Measurements from ENCODE around the gene CPLANE1. TPM values are rescaled to one million over a fixed set of nuclear protein-coding genes. Genes with fewer than 3 reads are reported as not detected.

Gene CPLANE1
- total and polyA plus RNA-seq, 9 of the 15 experiments (the other 6 are each of a cell fraction or from before 2014, with no cell fraction given), result under 0.01 to 0.27 (median 0.08) TPM; not detected in 2

- no peak for DNase-seq (ENCODE audit: extremely low read depth in 1 of 4, low spot score in 3 of 4)
- no peak for ATAC-seq
- no peak for FAIRE-seq
- Histone ChIP-seq H3K36me3 (ENCODE audit: control insufficient read depth, insufficient read depth, low read length) (no peaks in the 10 kb centered on the region), H2AFZ (ENCODE audit: low read depth, low read length) (no peak overlapping the region), H3K9me1 (ENCODE audit: control insufficient read depth, insufficient read depth, low read length) (no peaks in the 10 kb centered on the region), H3K79me2 (ENCODE audit: control insufficient read depth, insufficient read depth, low read length) (no peaks in the 10 kb centered on the region), H3K9me3 (replicated peaks; ENCODE audit: control insufficient read depth, insufficient read depth, low read depth, low read length) (no peaks in the 10 kb centered on the region), H3K9ac (ENCODE audit: insufficient read depth in 1 of 2, low read depth in 2 of 2, low read length in 2 of 2) (no peak overlapping the region), H3K27me3 (ENCODE audit: control insufficient read depth in 2 of 2, insufficient read depth in 2 of 2, low read length in 2 of 2) (peaks cover 4 to 12% of the 10 kb centered on the region in 2 experiments; a peak in 4 of 5 replicates), H3K4me3 (no peak overlapping the region), H3K27ac (ENCODE audit: extremely low read depth, low read depth, low read length) (no peak overlapping the region), H3K4me1 (replicated peaks in 1 of 2; ENCODE audit: control insufficient read depth in 2 of 2, insufficient read depth in 2 of 2, low read length in 2 of 2) (no peaks in the 10 kb centered on the region), H3K4me2 (ENCODE audit: insufficient read depth, low read length) (no peak overlapping the region), H4K20me1 (replicated peaks; ENCODE audit: control insufficient read depth, insufficient read depth, low read length) (no peaks in the 10 kb centered on the region)
- WGBS (ENCODE audit: insufficient coverage, low coverage, missing lambda C conversion rate), result 5% methylated on average over 1 of the region's 1 CpG
- ChIA-PET CTCF (ENCODE audit: low intra/inter-chr PET ratio) (interaction anchor here (0.6 kb wide), 1 partner anchor 508 kb away, joined by 6 read pairs; no protein-coding TSS in a partner anchor), POLR2A (interaction anchor here (0.6 to 0.7 kb wide), 2 partner anchors 328 to 976 kb away, joined by 3 read pairs; partner anchors contain the start of gene NADK2)
- BruUV-seq (replicated peaks), result no TSS peak
- TF ChIP-seq IRF2 (CRISPR knock-in tag; IDR thresholded peaks at IDR 0.05), result no peak
- intact Hi-C loops (cut with micrococcal nuclease) (no loop called here), in situ Hi-C loops (cut with MboI) (no loop called here)
Measured at GRCh38 chr5:37217976-37218375, 31.2 kb downstream of the CPLANE1 start.

GRCh38 chr5:37214550-37214949, 34.6 kb downstream of the CPLANE1 start:
- intact Hi-C loops (cut with micrococcal nuclease), result loop anchor here (5.0 kb wide), 1 partner anchor 477 kb away; no protein-coding TSS in a partner anchor
- no peak overlapping the region for H2AFZ ChIP-seq (ENCODE audit: low read depth, low read length)
- ATAC-seq, result no peak
- no peak overlapping the region for H3K4me3 ChIP-seq
- no peak overlapping the region for H3K9ac ChIP-seq (ENCODE audit: insufficient read depth in 1 of 2, low read depth in 2 of 2, low read length in 2 of 2)
- H3K4me2 ChIP-seq (ENCODE audit: insufficient read depth, low read length), result no peak overlapping the region
- no peak overlapping the region for H3K27ac ChIP-seq (ENCODE audit: extremely low read depth, low read depth, low read length)
- no peaks in the 10 kb centered on the region for H3K9me1 ChIP-seq (ENCODE audit: control insufficient read depth, insufficient read depth, low read length)
- no peak for FAIRE-seq
- TF ChIP-seq BCOR (IDR thresholded peaks at IDR 0.05), result no peak
- no peak for TF ChIP-seq ZNF143 (CRISPR knock-in tag; IDR thresholded peaks at IDR 0.05)
- TF ChIP-seq, protein P1, sequence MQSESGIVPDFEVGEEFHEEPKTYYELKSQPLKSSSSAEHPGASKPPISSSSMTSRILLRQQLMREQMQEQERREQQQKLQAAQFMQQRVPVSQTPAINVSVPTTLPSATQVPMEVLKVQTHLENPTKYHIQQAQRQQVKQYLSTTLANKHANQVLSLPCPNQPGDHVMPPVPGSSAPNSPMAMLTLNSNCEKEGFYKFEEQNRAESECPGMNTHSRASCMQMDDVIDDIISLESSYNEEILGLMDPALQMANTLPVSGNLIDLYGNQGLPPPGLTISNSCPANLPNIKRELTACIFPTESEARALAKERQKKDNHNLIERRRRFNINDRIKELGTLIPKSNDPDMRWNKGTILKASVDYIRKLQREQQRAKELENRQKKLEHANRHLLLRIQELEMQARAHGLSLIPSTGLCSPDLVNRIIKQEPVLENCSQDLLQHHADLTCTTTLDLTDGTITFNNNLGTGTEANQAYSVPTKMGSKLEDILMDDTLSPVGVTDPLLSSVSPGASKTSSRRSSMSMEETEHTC (IDR thresholded peaks at IDR 0.05), result no peak
- no peak for TF ChIP-seq ZNF696 (CRISPR knock-in tag; conservative IDR thresholded peaks at IDR 0.05)
- no peak for TF ChIP-seq ZNF174 (CRISPR knock-in tag; IDR thresholded peaks at IDR 0.05)
- TF ChIP-seq NR0B1 (IDR thresholded peaks at IDR 0.05; ENCODE audit: partially characterized antibody), result no peak
- TF ChIP-seq NONO (IDR thresholded peaks at IDR 0.05; ENCODE audit: low read depth in 2 of 2, low read length in 1 of 2), result no peak
- H3K79me2 ChIP-seq (ENCODE audit: control insufficient read depth, insufficient read depth, low read length), result no peaks in the 10 kb centered on the region
- H3K27me3 ChIP-seq (ENCODE audit: control insufficient read depth in 2 of 2, insufficient read depth in 2 of 2, low read length in 2 of 2), result peaks cover 22 to 33% of the 10 kb centered on the region in 2 experiments
- no peaks in the 10 kb centered on the region for H3K4me1 ChIP-seq (replicated peaks in 1 of 2; ENCODE audit: control insufficient read depth in 2 of 2, insufficient read depth in 2 of 2, low read length in 2 of 2)
- H4K20me1 ChIP-seq (replicated peaks; ENCODE audit: control insufficient read depth, insufficient read depth, low read length), result no peaks in the 10 kb centered on the region
- BruUV-seq (replicated peaks), result no TSS peak
- 0% methylated on average over 1 of the region's 1 CpG for WGBS (ENCODE audit: insufficient coverage, low coverage, missing lambda C conversion rate)
- POLR2A ChIA-PET, result interaction anchor here (0.6 to 1.1 kb wide), 3 partner anchors 15 to 150 kb away, joined by 3 to 5 read pairs (median 3); no protein-coding TSS in a partner anchor
- in situ Hi-C loops (cut with MboI), result no loop called here
- no peaks in the 10 kb centered on the region for H3K9me3 ChIP-seq (replicated peaks; ENCODE audit: control insufficient read depth, insufficient read depth, low read depth, low read length)
- no peak for DNase-seq (ENCODE audit: extremely low read depth in 1 of 4, low spot score in 3 of 4)
- CTCF ChIA-PET (ENCODE audit: low intra/inter-chr PET ratio), result no interaction called here
- no peaks in the 10 kb centered on the region for H3K36me3 ChIP-seq (ENCODE audit: control insufficient read depth, insufficient read depth, low read length)
